Activated CD4-positive, alpha-beta T cell treated with anti-CD3 and anti-CD28 coated beads for 36 hours (primary cell): Measurements from ENCODE around the gene ITGB3. TPM values are rescaled to one million over a fixed set of nuclear protein-coding genes. Genes with fewer than 3 reads are reported as not detected.
A peak's percentile ranks its signal among the peaks of the same experiment; 100 is the strongest.

ENCODE experiments used
- ATAC-seq: fragments of 200-7000 bp; cut with Tn5 transposase; one replicate; pipeline ENCODE4 v1.10.0; 2021; ENCODE audit warnings: mild to moderate bottlenecking, moderate library complexity
- CTCF ChIA-PET: fragments of 350-600 bp; sonication (Branson Sonifier 250); formaldehyde crosslinking; loops from one replicate; lab custom pipeline; 2021; ENCODE audit warnings: antibody characterized with exemption; lab: Charles Lee
- POLR2A ChIA-PET: fragments of 350-600 bp; sonication (Branson Sonifier 250); formaldehyde crosslinking; loops from one replicate; lab custom pipeline; 2021; ENCODE audit warnings: antibody characterized with exemption, inconsistent platforms; lab: Charles Lee
- DNase-seq: peaks from one replicate; pipeline ENCODE4 v3.0.0-alpha.2; 2020
- H3K27ac Mint-ChIP-seq: one replicate; pipeline ENCODE4 v1.8.0; 2021; ENCODE audit warnings: mixed read lengths
- H3K27me3 Mint-ChIP-seq: one replicate; pipeline ENCODE4 v1.8.0; 2021; ENCODE audit warnings: mixed read lengths
- H3K36me3 Mint-ChIP-seq: one replicate; pipeline ENCODE4 v1.8.0; 2021; ENCODE audit warnings: low read depth, mixed read lengths
- H3K4me1 Mint-ChIP-seq: one replicate; pipeline ENCODE4 v1.8.0; 2021; ENCODE audit warnings: mixed read lengths
- H3K4me3 Mint-ChIP-seq: one replicate; pipeline ENCODE4 v1.8.0; 2021; ENCODE audit warnings: mild to moderate bottlenecking, moderate library complexity, mixed read lengths
- H3K9me3 Mint-ChIP-seq: one replicate; pipeline ENCODE4 v1.8.0; 2021; ENCODE audit warnings: low read depth, mixed read lengths
- intact Hi-C, 2 experiments: fragments of 100-400 bp; cut with DNase I in 1 of 2; cut with micrococcal nuclease in 1 of 2; formaldehyde crosslinking; loops; one replicate each; pipeline versions ENCODE4 v1.14.2 to v1.15.1; 2022 to 2024; cut with DNase I, micrococcal nuclease
- total RNA-seq, 2 experiments: library from RNA; stranded (reverse); gene quantifications; one replicate each; pipeline ENCODE4 v1.2.3, GENCODE V29; 2021

Gene ITGB3
- total RNA-seq, 2 experiments from 2014 or later, result 0.04 TPM; not detected in 1

- H3K36me3 Mint-ChIP-seq, result no peaks in the 10 kb centered on the region
- H3K27me3 Mint-ChIP-seq, result peaks cover 10% of the 10 kb centered on the region
- peak overlapping the region; percentile 91 for H3K27ac Mint-ChIP-seq
- H3K4me1 Mint-ChIP-seq, result peaks cover 18% of the 10 kb centered on the region
- intact Hi-C loops, result loop anchor here in 1 of 2 experiments (1.0 to 5.0 kb wide), 2 partner anchors 135 to 293 kb away; partner anchors contain the start of gene CDC27
- peak overlapping the region; percentile 85 for H3K4me3 Mint-ChIP-seq
- ATAC-seq, result peak; percentile 70
- DNase-seq, result peak; percentile 73
- ChIA-PET POLR2A (interaction anchor here (0.6 kb wide), 2 partner anchors 120 to 250 kb away, joined by 3 to 9 read pairs; no protein-coding TSS in a partner anchor), CTCF (interaction anchor here (0.7 to 1.2 kb wide), 8 partner anchors 9 to 497 kb away, joined by 3 to 5 read pairs (median 4); no protein-coding TSS in a partner anchor)
- peaks cover 4% of the 10 kb centered on the region for H3K9me3 Mint-ChIP-seq
These were observed 70.8 kb downstream of the ITGB3 start for GRCh38 chr17:47324224-47325020.

GRCh38 chr17:47325176-47325575, 71.5 kb downstream of the ITGB3 start:
- Mint-ChIP-seq H3K27me3 (peaks cover 10% of the 10 kb centered on the region), H3K9me3 (peaks cover 4% of the 10 kb centered on the region), H3K27ac (no peak overlapping the region), H3K4me1 (peaks cover 16% of the 10 kb centered on the region), H3K4me3 (peak overlapping the region; percentile 85), H3K36me3 (no peaks in the 10 kb centered on the region)
- ATAC-seq, result no peak
- ChIA-PET POLR2A (no interaction called here), CTCF (interaction anchor here (0.9 kb wide), 1 partner anchor 136 kb away, joined by 4 read pairs; no protein-coding TSS in a partner anchor)
- intact Hi-C loops, result no loop called here
- no peak for DNase-seq

GRCh38 chr17:47330548-47330947, 76.9 kb downstream of the ITGB3 start:
- no peak overlapping the region for H3K27ac Mint-ChIP-seq
- H3K27me3 Mint-ChIP-seq, result no peaks in the 10 kb centered on the region
- peaks cover under 1% of the 10 kb centered on the region for H3K4me1 Mint-ChIP-seq
- no peak overlapping the region for H3K4me3 Mint-ChIP-seq
- ChIA-PET CTCF (interaction anchor here (0.6 kb wide), 1 partner anchor 401 kb away, joined by 3 read pairs; no protein-coding TSS in a partner anchor), POLR2A (no interaction called here)
- no peaks in the 10 kb centered on the region for H3K9me3 Mint-ChIP-seq
- DNase-seq, result no peak
- H3K36me3 Mint-ChIP-seq, result peaks cover 14% of the 10 kb centered on the region
- intact Hi-C loops, result no loop called here
- ATAC-seq, result no peak

- no peak overlapping the region for H3K4me3 Mint-ChIP-seq
- ATAC-seq, result no peak
These were observed 78.7 kb downstream of the ITGB3 start for GRCh38 chr17:47332287-47332686.

GRCh38 chr17:47335101-47335936, 81.7 kb downstream of the ITGB3 start:
- Mint-ChIP-seq H3K27me3 (no peaks in the 10 kb centered on the region), H3K4me1 (no peaks in the 10 kb centered on the region), H3K36me3 (peaks cover 14% of the 10 kb centered on the region), H3K4me3 (no peak overlapping the region), H3K27ac (no peak overlapping the region), H3K9me3 (no peaks in the 10 kb centered on the region)
- intact Hi-C loops, result no loop called here
- ATAC-seq (no peak), DNase-seq (no peak)
- ChIA-PET POLR2A (no interaction called here), CTCF (interaction anchor here (0.7 kb wide), 1 partner anchor 54 kb away, joined by 4 read pairs; no protein-coding TSS in a partner anchor)

More at GRCh38 chr17:47332287-47332686, 78.7 kb downstream of the ITGB3 start:
- CTCF ChIA-PET, result no interaction called here
- no peaks in the 10 kb centered on the region for H3K9me3 Mint-ChIP-seq
- H3K27me3 Mint-ChIP-seq, result no peaks in the 10 kb centered on the region
- DNase-seq, result no peak
- no peak overlapping the region for H3K27ac Mint-ChIP-seq
- peaks cover 14% of the 10 kb centered on the region for H3K36me3 Mint-ChIP-seq
- H3K4me1 Mint-ChIP-seq, result no peaks in the 10 kb centered on the region
- intact Hi-C loops, result no loop called here
- POLR2A ChIA-PET, result no interaction called here

GRCh38 chr17:47338026-47338425, 84.4 kb downstream of the ITGB3 start:
- intact Hi-C loops, result no loop called here
- POLR2A ChIA-PET, result no interaction called here
- no peak overlapping the region for H3K4me3 Mint-ChIP-seq
- H3K36me3 Mint-ChIP-seq, result peaks cover 12% of the 10 kb centered on the region
- no peaks in the 10 kb centered on the region for H3K9me3 Mint-ChIP-seq
- no peak for DNase-seq
- H3K4me1 Mint-ChIP-seq, result no peaks in the 10 kb centered on the region
- H3K27me3 Mint-ChIP-seq, result no peaks in the 10 kb centered on the region
- H3K27ac Mint-ChIP-seq, result no peak overlapping the region
- CTCF ChIA-PET, result no interaction called here
- ATAC-seq, result no peak

- POLR2A ChIA-PET, result no interaction called here
- H3K36me3 Mint-ChIP-seq, result no peaks in the 10 kb centered on the region
- intact Hi-C loops, result no loop called here
- DNase-seq (no peak), ATAC-seq (no peak)
- H3K9me3 Mint-ChIP-seq, result no peaks in the 10 kb centered on the region
- H3K27me3 Mint-ChIP-seq, result no peaks in the 10 kb centered on the region
- CTCF ChIA-PET, result interaction anchor here (1.0 to 1.1 kb wide), 2 partner anchors 8 to 55 kb away, joined by 3 read pairs; no protein-coding TSS in a partner anchor
- no peak overlapping the region for H3K4me3 Mint-ChIP-seq
- peaks cover 4% of the 10 kb centered on the region for H3K4me1 Mint-ChIP-seq
- H3K27ac Mint-ChIP-seq, result no peak overlapping the region
These were observed 99.2 kb downstream of the ITGB3 start for GRCh38 chr17:47352848-47353247.

GRCh38 chr17:47358652-47359051, 105.0 kb downstream of the ITGB3 start:
- no peak for DNase-seq
- no peak for ATAC-seq
- CTCF ChIA-PET, result no interaction called here
- intact Hi-C loops, result no loop called here
- Mint-ChIP-seq H3K9me3 (no peaks in the 10 kb centered on the region), H3K27me3 (no peaks in the 10 kb centered on the region), H3K4me3 (no peak overlapping the region), H3K27ac (no peak overlapping the region), H3K36me3 (no peaks in the 10 kb centered on the region), H3K4me1 (peaks cover 3% of the 10 kb centered on the region)
- POLR2A ChIA-PET, result no interaction called here

Other genes with a start within 250 kb of the ITGB3 start
- 100 to 1,000 TPM; 123 to 166 TPM for gene CDC27, start 64.5 kb upstream of the ITGB3 start, total RNA-seq
- gene MYL4, start 44.5 kb upstream of the ITGB3 start, total RNA-seq, result not detected
- gene EFCAB13, start 70.1 kb downstream of the ITGB3 start, total RNA-seq, result 1 to 10 TPM; 4.6 to 5.9 TPM